Measurements from ENCODE around the gene TLR3. TPM values are rescaled to one million over a fixed set of nuclear protein-coding genes. Genes with fewer than 3 reads are reported as not detected.

Gene TLR3
- 3.3 and 4.3 TPM in 2 replicates for total RNA-seq

GRCh38 chr4:186068581-186069348 lies at the start of gene TLR3:
Gene TLR3, plus strand, starts transcription at chr4:186069156. Its CDS starts 7,464 bp downstream, at chr4:186076620.

GRCh38 chr4:186104114-186104889 lies 35.3 kb downstream of the TLR3 start, which contains the start of gene FAM149A:
Gene FAM149A, plus strand, starts transcription at chr4:186104704.

Small RNAs within 50 kb of the gene (small RNA-seq; reads per million reads assigned to genes)
- gene RF00322 (not detected), gene RNU4-64P (not detected)

Other genes with a start within 250 kb of the TLR3 start
- 1.5 and 9.0 TPM in 2 replicates for gene FAM149A, start 35.5 kb downstream of the TLR3 start, total RNA-seq
- 3.7 and 6.7 TPM in 2 replicates for gene CYP4V2, start 122.4 kb downstream of the TLR3 start, total RNA-seq
- not detected in 2 replicates for gene KLKB1, start 158.4 kb downstream of the TLR3 start, total RNA-seq
- gene F11, start 197.0 kb downstream of the TLR3 start, total RNA-seq, result not detected in 2 replicates

Data from placental epithelial cell (primary cell).